GM19438 (cell line): ENCODE results near the gene PLK2.

ENCODE experiments used
- ATAC-seq: cut with Tn5 transposase; IDR thresholded peaks from one replicate; pipeline ENCODE4 v1.9.1; 2021; ENCODE audit warnings: low read depth; ENCODE audit not compliant: unreplicated experiment

The PLK2 gene

DNA sequence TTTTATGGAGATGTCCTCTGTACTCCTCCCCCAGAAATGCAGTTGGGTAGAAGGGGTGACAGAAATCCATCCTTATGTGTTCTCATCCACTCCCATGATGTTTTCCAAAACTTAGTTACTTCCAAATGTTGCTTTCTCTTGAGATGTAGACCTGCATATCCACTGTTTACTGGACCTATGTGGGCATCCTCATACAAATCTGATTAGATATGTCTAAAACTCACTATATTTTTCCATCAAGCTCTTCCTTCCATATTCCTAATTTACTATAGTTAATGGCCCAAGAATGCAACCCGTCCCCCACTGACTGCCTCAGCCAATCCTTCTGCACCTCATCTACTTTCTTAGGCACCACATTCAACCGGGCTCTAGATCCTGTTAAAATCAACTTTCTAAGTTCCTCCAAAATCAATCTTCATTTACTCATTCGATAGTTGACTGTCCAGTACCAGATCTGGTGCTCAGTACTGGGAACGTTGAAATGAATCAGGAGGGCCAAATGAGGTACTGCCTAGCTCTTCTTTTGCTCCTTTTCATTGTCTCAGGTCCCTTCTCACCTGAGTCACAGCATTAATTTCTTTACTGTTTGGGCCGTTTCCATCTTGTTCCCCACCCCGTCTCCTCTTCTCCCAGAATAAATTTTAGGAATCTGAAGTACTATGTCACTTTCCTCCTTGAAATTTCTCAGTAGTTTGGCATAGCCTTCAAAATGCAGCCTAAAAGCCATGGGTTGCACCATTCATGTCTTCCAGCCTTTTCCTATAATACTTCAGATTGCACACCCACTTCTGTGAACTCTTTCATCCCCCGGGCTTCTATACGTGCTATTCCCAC is 7.9 kb downstream of the PLK2 start:
- no peak for ATAC-seq

DNA sequence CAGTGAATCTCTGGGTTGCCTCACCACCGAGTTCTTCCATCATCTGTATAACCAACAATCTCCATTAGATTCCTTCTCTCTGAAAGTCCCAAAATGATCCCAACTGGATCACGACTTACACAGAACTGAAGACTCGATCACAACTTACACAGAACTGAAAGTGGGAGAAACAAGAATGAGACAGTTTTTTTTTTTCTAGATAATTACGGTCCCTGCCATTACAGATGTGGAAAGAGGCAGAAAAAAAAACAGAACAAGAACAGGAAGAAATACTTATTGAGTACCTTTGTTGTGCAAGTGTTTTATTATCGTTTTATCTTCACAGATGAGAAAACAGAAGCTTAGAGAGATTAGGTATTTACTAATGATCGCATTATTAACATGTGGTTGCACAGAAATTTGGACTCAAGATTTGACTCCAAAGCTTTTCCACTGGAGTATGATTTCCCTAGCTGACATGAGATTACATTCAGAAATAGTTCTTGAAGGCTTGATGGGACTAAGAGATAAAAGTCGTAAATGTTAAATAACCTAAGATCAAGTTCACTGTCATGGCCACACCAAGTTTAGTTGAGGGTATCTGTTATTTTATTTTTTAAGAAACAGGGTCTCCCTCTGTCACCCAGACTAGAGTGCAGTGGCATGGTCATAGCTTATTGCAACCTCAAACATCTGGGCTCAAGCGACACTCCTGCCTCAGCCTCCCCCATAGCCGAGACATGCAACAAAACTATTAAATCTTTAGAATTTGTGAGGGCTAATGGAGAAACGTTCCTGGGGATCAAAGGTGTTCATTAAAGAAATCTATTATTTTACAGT is 8.9 kb downstream of the PLK2 start:
- ATAC-seq, result no peak

DNA sequence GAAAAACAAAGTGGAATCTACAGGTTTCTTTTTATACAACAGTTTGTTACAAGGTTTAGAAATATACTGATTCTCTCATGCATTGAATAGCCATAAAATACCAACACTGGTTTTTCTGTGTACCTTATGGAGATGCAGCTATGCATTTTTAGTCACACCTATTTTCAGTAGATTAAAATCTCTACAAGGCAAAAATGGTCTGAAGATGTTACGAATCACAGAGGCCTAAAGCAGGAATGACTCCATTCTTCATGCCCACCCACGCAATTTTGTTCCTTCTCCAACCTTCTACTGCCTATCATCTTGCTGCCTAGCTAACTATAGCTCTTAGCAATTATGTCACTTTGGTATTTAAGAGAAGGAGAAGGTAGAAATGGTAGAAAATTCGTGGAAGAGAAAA is 9.9 kb downstream of the PLK2 start:
- ATAC-seq, result no peak

DNA sequence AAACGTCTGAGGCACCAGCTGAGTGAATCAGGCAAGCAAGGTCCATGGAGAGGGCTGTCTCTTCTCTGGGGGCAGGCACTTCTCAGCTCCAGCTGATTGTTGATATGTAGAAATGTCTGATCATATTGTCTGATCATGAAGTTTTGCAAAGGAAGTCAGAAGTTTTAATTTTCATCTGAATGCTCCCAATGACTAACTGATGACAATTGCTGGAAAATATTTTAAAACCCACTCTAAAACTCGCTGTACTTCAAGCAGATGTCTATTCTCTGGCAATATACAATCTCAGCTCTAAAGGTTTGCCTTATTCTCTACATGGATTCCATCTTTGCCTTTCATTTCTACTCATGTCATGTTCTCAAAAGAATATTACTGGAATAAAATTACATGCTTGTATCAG is 12.7 kb downstream of the PLK2 start:
- ATAC-seq, result no peak

DNA sequence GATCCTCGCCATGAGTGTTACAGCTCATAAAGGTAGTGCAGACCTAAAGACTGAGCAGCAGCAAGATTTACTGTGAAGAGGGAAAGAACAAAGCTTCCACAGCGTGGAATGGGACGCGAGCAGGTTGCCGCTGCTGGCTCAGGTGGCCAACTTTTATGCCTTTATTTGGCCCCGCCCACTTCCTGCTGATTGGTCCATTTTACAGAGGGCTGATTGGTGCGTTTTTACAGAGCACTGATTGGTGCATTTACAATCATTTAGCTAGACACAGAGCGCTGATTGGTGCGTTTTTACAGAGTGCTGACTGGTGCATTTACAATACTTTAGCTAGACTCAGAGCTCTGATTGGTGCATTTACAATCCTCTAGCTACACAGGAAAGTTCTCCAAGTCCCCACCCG is 13.9 kb downstream of the PLK2 start:
- ATAC-seq, result no peak

DNA sequence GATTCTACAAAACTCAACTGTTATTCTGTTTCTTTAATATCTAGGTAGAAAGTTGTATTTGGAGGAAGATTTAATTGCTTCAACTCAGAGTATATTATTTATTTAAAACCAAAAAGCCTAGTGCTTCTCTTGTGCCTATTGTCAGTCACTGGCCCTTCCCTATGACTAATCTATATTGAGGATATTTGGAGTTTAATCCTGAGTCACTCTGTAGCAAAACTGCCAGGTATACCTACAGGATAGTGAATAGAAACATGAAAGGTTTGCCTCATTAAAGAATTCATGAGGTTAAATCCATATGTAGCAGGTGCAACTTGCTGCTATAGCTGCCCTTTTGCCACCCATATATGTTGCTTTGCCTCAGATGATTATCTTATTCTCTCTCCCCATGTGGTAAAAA is 15.1 kb downstream of the PLK2 start:
- no peak for ATAC-seq

DNA sequence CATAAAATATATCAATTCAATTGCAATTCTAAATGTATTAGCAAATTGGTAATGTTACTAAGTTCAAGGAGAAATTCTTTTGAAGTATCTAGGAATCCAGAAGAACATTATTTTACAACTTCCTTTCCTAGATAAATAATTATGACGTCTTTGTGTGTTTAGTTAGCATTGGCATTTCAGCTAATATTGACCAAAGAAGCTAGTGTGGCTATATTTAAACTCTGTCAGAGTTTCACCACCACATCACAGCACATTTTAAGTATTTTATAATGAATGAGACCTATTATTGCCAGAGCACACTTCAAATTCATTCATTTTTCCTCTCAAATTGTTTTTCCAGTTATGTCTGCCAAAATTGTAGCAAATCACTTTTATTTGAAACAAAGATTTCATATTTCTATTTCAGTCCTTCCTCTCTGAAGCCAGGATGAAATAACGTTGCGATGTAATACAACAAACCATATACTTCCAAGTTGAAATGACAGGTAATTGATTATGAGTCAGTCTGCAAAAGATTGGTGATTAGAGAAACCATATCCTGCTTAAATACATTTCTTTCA is 18.9 kb downstream of the PLK2 start:
- no peak for ATAC-seq

DNA sequence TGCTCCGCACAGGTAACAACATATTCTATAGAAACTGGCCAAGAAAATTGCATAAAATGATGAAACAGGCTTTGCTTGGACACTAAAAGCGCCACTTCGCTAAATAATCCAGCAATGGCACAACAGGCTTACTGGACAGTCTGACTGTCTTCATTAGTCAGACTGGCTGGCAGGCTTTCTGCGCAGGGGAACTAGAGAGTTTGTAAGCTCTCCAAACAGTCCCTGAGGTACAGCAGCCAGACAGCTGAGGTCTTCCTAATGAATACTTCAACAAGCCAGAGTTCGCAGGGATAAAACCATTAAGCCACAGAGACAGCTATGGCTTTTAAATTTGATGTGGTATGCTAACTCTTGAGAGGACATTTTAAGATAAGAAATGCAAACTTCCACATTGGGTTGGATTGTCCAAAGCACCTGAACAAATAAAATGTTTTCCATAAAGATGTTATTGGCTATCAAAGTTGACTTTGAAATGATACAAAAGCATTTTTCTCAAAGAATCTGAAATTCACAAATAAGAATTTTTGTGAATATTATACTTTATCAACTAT is 20.7 kb downstream of the PLK2 start:
- no peak for ATAC-seq

DNA sequence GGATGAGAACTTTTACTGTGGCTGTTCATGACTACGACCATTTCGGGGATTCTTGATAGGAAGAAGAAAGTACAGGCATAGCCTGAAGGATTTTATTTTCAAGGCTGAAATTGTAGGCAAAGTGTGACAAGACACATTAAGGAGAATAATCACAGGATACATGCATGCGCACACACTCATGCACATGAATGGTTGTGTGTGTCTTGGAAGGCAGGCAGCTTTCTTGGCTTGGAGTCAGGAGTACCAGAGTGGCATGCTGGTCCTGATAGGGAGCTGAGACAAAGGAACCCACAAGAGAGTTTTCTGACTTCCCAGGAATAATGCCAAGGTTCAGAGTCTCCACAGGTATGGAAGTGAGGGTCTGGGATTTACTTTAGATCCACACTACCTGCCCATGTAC is 22.2 kb downstream of the PLK2 start:
- ATAC-seq, result no peak

DNA sequence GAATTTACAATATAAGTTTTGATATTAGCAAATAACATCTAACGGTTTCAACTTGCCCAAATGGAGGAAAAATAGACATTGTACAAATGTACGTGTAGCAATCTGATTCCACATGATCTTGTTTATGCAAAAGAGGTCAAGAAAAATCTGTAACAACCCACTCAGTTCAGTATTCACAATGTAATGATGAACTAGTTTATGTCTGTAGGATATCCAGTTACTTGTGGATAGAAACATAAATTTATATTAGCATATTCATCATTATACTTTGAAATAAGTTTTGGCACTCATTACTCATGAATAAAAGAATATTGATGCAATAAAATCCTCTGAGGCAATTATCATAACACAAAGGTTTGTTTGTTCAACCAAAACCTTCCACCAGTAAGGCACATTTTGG is 28.1 kb downstream of the PLK2 start:
- no peak for ATAC-seq

DNA sequence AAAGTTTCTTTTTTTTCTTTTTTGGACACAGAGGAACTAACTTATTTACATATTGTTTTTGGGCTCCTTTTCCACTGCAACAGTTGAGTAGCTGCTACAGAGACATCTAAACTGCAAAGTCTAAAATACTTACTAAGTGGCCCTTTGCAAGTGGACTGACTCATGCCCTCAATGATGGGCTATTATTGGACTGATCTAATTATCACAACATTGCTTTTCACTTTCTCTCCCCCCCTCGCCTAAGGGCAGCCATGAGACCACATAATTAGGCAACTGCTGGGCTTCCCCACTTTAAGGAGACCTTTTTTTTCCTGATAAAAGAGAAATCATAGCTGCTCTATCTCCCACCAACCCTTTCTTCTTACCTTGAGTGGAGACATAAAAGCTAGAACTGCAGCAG is 47.0 kb downstream of the PLK2 start:
- ATAC-seq, result no peak

DNA sequence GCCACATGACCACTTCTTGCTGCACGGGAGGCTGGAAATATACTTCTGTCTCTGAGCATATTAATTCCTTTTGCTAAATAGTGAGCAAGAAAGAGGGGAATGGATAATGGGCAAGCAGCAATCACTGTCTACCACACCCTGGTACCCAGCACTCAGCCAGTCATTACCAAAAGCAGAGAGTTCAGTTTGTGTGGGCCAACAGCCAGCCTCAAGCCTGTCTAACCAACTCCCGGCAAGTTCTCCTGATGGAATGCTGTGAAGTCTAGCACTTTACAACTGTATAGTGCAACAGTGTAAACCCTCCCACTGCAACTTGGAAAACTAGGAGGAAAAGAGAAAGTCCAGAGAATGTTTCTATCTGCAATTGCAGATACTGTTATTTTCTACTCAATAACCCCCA is 47.8 kb downstream of the PLK2 start:
- no peak for ATAC-seq

DNA sequence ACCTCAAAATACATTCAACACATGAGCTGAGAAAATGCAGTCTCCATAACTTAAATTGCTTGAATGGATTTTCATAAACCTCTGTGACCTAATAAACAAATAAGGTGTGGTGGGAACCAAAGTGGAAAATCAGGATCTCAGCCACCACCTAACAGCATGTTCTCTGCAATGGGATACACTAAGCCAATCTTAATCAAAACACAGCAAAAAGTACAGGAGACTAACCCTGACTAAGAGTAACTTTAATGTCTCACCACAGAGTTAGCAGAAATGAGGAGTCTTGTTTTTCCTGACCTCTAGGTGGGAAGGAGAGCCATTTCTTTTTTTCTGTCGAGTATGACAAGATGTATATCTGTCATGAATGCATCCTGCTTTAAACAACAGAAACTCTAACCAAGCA is 48.5 kb downstream of the PLK2 start:
- no peak for ATAC-seq

DNA sequence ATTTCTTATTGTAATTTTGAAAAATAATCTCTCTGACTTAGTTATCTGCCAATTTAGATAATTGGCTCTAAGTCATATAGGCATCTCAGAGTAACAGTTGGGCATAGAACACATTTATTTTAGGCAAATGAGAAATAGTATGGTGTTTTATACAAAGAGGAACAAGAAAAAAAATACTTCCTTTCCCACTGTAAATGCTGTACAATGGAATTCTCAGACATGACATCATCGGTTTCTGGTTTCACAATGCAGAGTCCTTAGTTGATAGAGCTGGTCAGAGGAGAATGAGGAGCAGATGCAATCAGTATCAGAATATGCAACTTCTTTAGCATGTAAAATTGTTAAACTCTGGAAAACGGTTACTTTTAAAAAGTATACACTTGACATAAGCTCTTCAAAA is 49.4 kb downstream of the PLK2 start:
- no peak for ATAC-seq

DNA sequence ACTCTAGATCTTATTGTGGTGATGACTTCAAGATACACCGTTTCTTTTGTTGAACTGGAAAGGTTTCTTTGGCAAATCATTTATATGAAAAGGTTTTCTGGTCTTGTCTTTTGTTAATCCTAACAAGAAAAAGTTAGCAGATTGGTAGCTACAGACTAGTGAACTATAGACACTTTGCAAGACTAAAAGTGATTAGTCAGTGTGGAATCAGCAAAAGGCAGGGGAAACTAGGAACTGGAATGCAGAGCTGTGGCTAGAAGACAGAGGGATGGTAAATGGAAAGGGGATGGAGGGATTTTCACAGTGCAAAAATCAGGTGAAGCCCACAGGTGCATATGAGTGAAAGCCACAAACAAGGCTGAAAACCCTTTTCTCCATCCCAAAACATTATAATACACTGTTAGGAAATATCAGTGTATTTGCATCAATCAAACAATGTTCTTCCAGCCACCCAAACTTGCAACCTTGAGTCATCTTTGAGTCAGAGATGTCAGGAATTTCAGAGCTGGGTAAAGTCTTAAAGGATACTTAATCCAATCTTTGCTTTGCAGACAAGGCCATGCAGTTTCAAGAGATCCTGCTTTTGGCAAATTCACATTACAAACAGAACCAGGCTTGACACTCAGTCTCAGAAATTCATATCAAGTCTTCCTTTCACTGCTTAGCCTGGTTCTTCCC is 52.7 kb downstream of the PLK2 start:
- ATAC-seq, result no peak

DNA sequence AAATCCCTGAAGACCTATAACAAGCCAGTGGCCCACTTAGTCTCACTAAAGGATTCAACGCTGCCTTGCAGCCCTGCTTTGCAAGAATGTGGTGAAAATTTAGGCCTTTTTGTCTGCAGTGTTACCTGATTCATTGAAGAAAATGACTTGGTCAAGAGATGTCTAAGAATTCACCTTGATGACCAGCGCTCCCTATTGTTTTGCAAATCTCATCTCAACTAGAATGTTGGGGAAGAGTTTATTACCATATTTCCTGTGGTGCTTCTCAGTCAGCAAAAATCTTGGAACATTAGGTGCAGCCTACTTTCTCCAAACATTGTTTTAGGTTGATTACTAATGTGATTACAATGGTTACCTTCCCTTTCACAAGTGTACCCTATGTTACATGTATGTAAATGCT is 53.5 kb downstream of the PLK2 start:
- no peak for ATAC-seq

DNA sequence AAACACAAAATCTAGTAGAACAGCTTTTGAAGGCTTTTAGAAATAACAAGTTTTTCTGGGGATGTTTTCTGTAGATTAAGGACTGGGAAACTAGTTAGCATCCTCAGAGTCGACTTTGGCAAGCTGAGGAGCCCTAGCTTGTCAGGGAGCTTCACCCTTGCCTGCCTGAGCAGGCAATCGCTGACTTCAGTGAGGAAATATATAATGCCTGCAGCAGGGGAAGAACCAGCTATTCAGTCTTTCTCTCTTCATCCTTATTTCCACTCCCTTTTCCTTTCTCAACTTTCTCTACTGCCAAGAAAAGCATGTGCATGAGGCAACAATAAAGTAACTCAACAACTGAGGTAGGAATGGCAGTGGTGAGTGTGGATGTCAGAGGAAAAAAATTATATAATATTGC is 54.7 kb downstream of the PLK2 start:
- ATAC-seq, result no peak

DNA sequence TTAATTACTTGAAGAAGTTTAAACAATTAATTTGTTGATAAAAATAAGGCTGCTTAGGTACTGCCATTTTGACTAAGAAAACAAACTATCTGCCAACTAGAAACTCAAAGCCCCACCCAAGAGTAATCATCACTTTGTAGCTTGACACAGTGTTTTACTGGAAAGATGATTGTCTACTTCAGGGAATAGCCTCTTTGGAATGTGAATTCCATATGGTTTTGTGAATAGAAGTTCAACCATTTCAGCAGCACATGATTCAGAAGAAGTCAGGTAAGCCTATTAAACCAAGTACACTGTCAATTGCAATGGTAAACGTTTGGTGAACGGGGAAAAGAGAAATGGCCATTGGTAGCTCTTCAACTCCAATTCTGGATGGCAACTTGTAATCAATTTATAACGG is 55.2 kb downstream of the PLK2 start:
- no peak for ATAC-seq
